HG02642 (cell line): ENCODE results near the gene SLCO3A1.

Experiments used
- ATAC-seq: cut with Tn5 transposase; IDR thresholded peaks from one replicate; pipeline ENCODE4 v1.9.1; 2021; ENCODE audit warnings: mild to moderate bottlenecking; ENCODE audit not compliant: unreplicated experiment, poor library complexity

SLCO3A1 gene

GRCh38 chr15:91880373-91880772 is 26.9 kb downstream of the SLCO3A1 start:
- no peak for ATAC-seq

GRCh38 chr15:91881569-91882297 is 28.2 kb downstream of the SLCO3A1 start:
- ATAC-seq, result no peak

- ATAC-seq, result no peak
Observed at GRCh38 chr15:91882858-91883586, 29.5 kb downstream of the SLCO3A1 start.

- no peak for ATAC-seq
Observed at GRCh38 chr15:91884606-91885005, 31.1 kb downstream of the SLCO3A1 start.

- no peak for ATAC-seq
Observed at GRCh38 chr15:91885054-91885453, 31.5 kb downstream of the SLCO3A1 start.

- no peak for ATAC-seq
Observed at GRCh38 chr15:91885714-91886270, 32.3 kb downstream of the SLCO3A1 start.

GRCh38 chr15:91886878-91887277 is 33.4 kb downstream of the SLCO3A1 start:
- ATAC-seq, result no peak

GRCh38 chr15:91887321-91887720 is 33.8 kb downstream of the SLCO3A1 start:
- no peak for ATAC-seq

- no peak for ATAC-seq
Observed at GRCh38 chr15:91887921-91888373, 34.4 kb downstream of the SLCO3A1 start.

GRCh38 chr15:91889111-91889815 is 35.8 kb downstream of the SLCO3A1 start:
- ATAC-seq, result no peak

GRCh38 chr15:91890614-91891013 is 37.1 kb downstream of the SLCO3A1 start:
- ATAC-seq, result no peak

GRCh38 chr15:91891101-91891500 is 37.6 kb downstream of the SLCO3A1 start:
- no peak for ATAC-seq

GRCh38 chr15:91891788-91892345 is 38.4 kb downstream of the SLCO3A1 start:
- ATAC-seq, result no peak

GRCh38 chr15:91892436-91892835 is 38.9 kb downstream of the SLCO3A1 start:
- ATAC-seq, result no peak

GRCh38 chr15:91894606-91895005 is 41.1 kb downstream of the SLCO3A1 start:
- ATAC-seq, result no peak

- no peak for ATAC-seq
Observed at GRCh38 chr15:91895051-91895450, 41.5 kb downstream of the SLCO3A1 start.

GRCh38 chr15:91896341-91897055 is 43.0 kb downstream of the SLCO3A1 start:
- no peak for ATAC-seq

- no peak for ATAC-seq
Observed at GRCh38 chr15:91897585-91898372, 44.3 kb downstream of the SLCO3A1 start.

GRCh38 chr15:91898843-91899242 is 45.3 kb downstream of the SLCO3A1 start:
- no peak for ATAC-seq
